K562 (cell line): Measurements from ENCODE around the gene DAPP1. TPM values are rescaled to one million over a fixed set of nuclear protein-coding genes. Genes with fewer than 3 reads are reported as not detected.

Experiments used
- MAZ ChIP-seq, 2 experiments: fragments of 450-650 bp in 1 of 2; sonication (generic) in 1 of 2; formaldehyde crosslinking; IDR thresholded peaks in 1 of 2; conservative IDR thresholded peaks in 1 of 2; 2 replicates each; pipeline versions ENCODE4 v1.4.0 to v1.5.0; 2020; ENCODE audit warnings: mild to moderate bottlenecking in 1 of 2, missing genetic modification reagents in 1 of 2
- MEIS2 ChIP-seq: fragments of 450-650 bp; IDR thresholded peaks from 2 replicates; pipeline ENCODE4 v1.6.1; 2014; ENCODE audit warnings: mild to moderate bottlenecking; ENCODE audit not compliant: partially characterized antibody
- PCBP2 ChIP-seq: fragments of 200-400 bp; formaldehyde crosslinking; IDR thresholded peaks from 2 replicates; pipeline ENCODE4 v1.6.1; 2018; ENCODE audit warnings: low read length, low read depth, mild to moderate bottlenecking, moderate library complexity; ENCODE audit not compliant: poor library complexity, severe bottlenecking
- REST ChIP-seq, 2 experiments: fragments of 450-650 bp; formaldehyde crosslinking in 1 of 2; IDR thresholded peaks; 2 replicates each; pipeline versions ENCODE4 v1.4.0 to v1.6.1; 2014 to 2020; ENCODE audit warnings: mild to moderate bottlenecking in 2 of 2, borderline replicate concordance in 1 of 2, low read depth in 1 of 2
- polyA plus RNA-seq, 8 experiments: library from polyadenylated mRNA; depleted of rRNA in 4 of 8; stranded (reverse) in 5 of 8; unstranded in 3 of 8; fragments of >200 nt; fragmentation: Nextera tagmentation in 2 of 8; fragmentation: Illumina TruSeq in 1 of 8; extraction: Ambion mirVana in 2 of 8; extraction: Trizol in 1 of 8; gene quantifications; 2 replicates each; pipeline versions ENCODE4 v1.2.1 to v1.2.3, GENCODE V29; 2011 to 2014; ENCODE audit warnings: inconsistent platforms in 1 of 8, missing spikeins in 1 of 8
- total RNA-seq, 7 experiments: library from RNA; depleted of rRNA in 6 of 7; stranded (reverse); fragments of >200 nt in 6 of 7; fragmentation: Illumina TruSeq in 2 of 7; extraction: Trizol in 2 of 7; gene quantifications; 2 replicates each; pipeline versions ENCODE4 v1.2.1 to v1.2.3, GENCODE V29; 2011 to 2021; ENCODE audit warnings: low replicate concordance in 1 of 7

Gene DAPP1
- total and polyA plus RNA-seq, 9 of the 15 experiments (the other 6 are each of a cell fraction or from before 2014, with no cell fraction given), result 1.9 to 7.2 (median 3.6) TPM

GRCh38 chr4:99808260-99808857 is 8.3 kb upstream of the DAPP1 start (continued):
- TF ChIP-seq REST (IDR thresholded peaks at IDR 0.05; ENCODE audit: borderline replicate concordance) (peak; percentile 87), REST (CRISPR knock-in tag; IDR thresholded peaks at IDR 0.05; ENCODE audit: low read depth) (no peak), PCBP2 (no peak), MAZ (CRISPR knock-in tag; conservative IDR thresholded peaks at IDR 0.05 in 1 of 2, IDR thresholded peaks at IDR 0.05 in 1 of 2) (peak in 1 of 2 experiments; percentile 29; a peak in 1 of 4 replicates), MEIS2 (peak; percentile 41)
